Breast epithelium (tissue), 4 donors: Measurements from ENCODE around the gene VLDLR. TPM values are rescaled to one million over a fixed set of nuclear protein-coding genes. Genes with fewer than 3 reads are reported as not detected.

Experiments used
- DNase-seq, 2 donors: peaks; one replicate each; pipeline ENCODE4 v3.0.0-alpha.2; 2019; ENCODE audit warnings: low spot score in 2 of 2
- H3K27ac ChIP-seq, 2 donors: fragments of 200-600 bp; sonication (generic) in 1 of 2; one replicate each; pipeline ENCODE4 v1.5.1; 2016 to 2019; ENCODE audit warnings: mild to moderate bottlenecking in 1 of 2
- H3K27me3 ChIP-seq, 2 donors: fragments of 200-600 bp; sonication (generic) in 1 of 2; one replicate each; pipeline versions ENCODE4 v1.5.1 to v1.6.0; 2017 to 2019; ENCODE audit warnings: control low read depth in 1 of 2, mild to moderate bottlenecking in 1 of 2
- H3K36me3 ChIP-seq: fragments of 200-600 bp; one replicate; pipeline ENCODE4 v1.5.1; 2019
- H3K4me1 ChIP-seq, 2 donors: fragments of 200-600 bp; sonication (generic); one replicate each; pipeline ENCODE4 v1.5.1; 2016 to 2019; ENCODE audit warnings: control low read depth in 1 of 2
- H3K4me3 ChIP-seq, 3 donors: fragments of 200-600 bp; sonication (generic); 1 replicate in 2 of 3; 2 replicates in 1 of 3; pipeline ENCODE4 v1.5.1; 2016 to 2019; ENCODE audit warnings: mild to moderate bottlenecking in 3 of 3, moderate library complexity in 2 of 3
- H3K9me3 ChIP-seq, 2 donors: fragments of 200-600 bp; sonication (generic) in 1 of 2; one replicate each; pipeline ENCODE4 v1.5.1; 2016 to 2019; ENCODE audit warnings: control low read depth in 1 of 2
- CTCF ChIP-seq, 3 donors: fragments of 450-650 bp; IDR thresholded peaks; one replicate each; pipeline ENCODE4 v1.5.1; 2016 to 2017; ENCODE audit warnings: antibody characterized with exemption in 3 of 3, mild to moderate bottlenecking in 3 of 3, moderate library complexity in 3 of 3
- POLR2A ChIP-seq: fragments of 450-650 bp; IDR thresholded peaks from one replicate; pipeline ENCODE4 v1.6.1; 2016; ENCODE audit warnings: antibody characterized with exemption, mild to moderate bottlenecking, moderate library complexity
- POLR2AphosphoS5 ChIP-seq, 3 donors: sonication (generic); formaldehyde crosslinking; IDR thresholded peaks; one replicate each; pipeline ENCODE4 v1.6.1; 2017; ENCODE audit warnings: antibody characterized with exemption in 3 of 3
- intact Hi-C: fragments of 100-400 bp; cut with DNase I; formaldehyde crosslinking; loops from one replicate; pipeline ENCODE4 v1.15.1; 2023; ENCODE audit warnings: low total_unique reads
- total RNA-seq, 3 donors: library from RNA; depleted of rRNA; stranded (reverse); fragments of >200 nt; gene quantifications; one replicate each; pipeline ENCODE4 v1.1.0, GENCODE V29; 2016

VLDLR gene
- total RNA-seq = 10 to 100 TPM in 1 of 3 donors, 1 to 10 TPM in 2; 6.7 to 11.7 (median 7.5) TPM

GRCh38 chr9:2621722-2622460 is at the start of gene VLDLR:
Gene VLDLR, plus strand, starts transcription at chr9:2621787. Its CDS starts 403 bp downstream, at chr9:2622190.
- TF ChIP-seq POLR2A (no peak), POLR2AphosphoS5 (IDR thresholded peaks at IDR 0.05) (no peak), CTCF (IDR thresholded peaks at IDR 0.05) (no peak)
- peak; percentile 19 to 52 for DNase-seq
- Histone ChIP-seq H3K9me3 (no peaks in the 10 kb centered on the region), H3K4me1 (no peaks in the 10 kb centered on the region), H3K4me3 (peak within 1 kb of the TSS; percentile 57 to 80 (median 72)), H3K36me3 (no peaks in the 10 kb centered on the region), H3K27me3 (no peaks in the 10 kb centered on the region), H3K27ac (peak within 1 kb of the TSS; percentile 43 to 63)
- intact Hi-C loops = no loop called here

GRCh38 chr9:2574203-2574602 is 47.4 kb upstream of the VLDLR start:
- DNase-seq = no peak
- no peaks in the 10 kb centered on the region for H3K4me1 ChIP-seq
- no peak for TF ChIP-seq POLR2AphosphoS5 (IDR thresholded peaks at IDR 0.05)
- TF ChIP-seq CTCF (IDR thresholded peaks at IDR 0.05) = no peak
- TF ChIP-seq POLR2A = no peak
- no peaks in the 10 kb centered on the region for H3K36me3 ChIP-seq
- no peaks in the 10 kb centered on the region for H3K9me3 ChIP-seq
- H3K4me3 ChIP-seq = no peak overlapping the region
- no peaks in the 10 kb centered on the region for H3K27me3 ChIP-seq
- no peak overlapping the region for H3K27ac ChIP-seq
- intact Hi-C loops = no loop called here

GRCh38 chr9:2576631-2577030 is 45.0 kb upstream of the VLDLR start:
- TF ChIP-seq POLR2A (no peak), CTCF (IDR thresholded peaks at IDR 0.05) (no peak), POLR2AphosphoS5 (IDR thresholded peaks at IDR 0.05) (no peak)
- H3K4me1 ChIP-seq = no peaks in the 10 kb centered on the region
- H3K9me3 ChIP-seq = no peaks in the 10 kb centered on the region
- DNase-seq = no peak
- no peak overlapping the region for H3K27ac ChIP-seq
- H3K36me3 ChIP-seq = no peaks in the 10 kb centered on the region
- no peaks in the 10 kb centered on the region for H3K27me3 ChIP-seq
- intact Hi-C loops = no loop called here
- no peak overlapping the region for H3K4me3 ChIP-seq

GRCh38 chr9:2583308-2584013 is 38.1 kb upstream of the VLDLR start:
- Histone ChIP-seq H3K36me3 (no peaks in the 10 kb centered on the region), H3K4me1 (no peaks in the 10 kb centered on the region), H3K27me3 (no peaks in the 10 kb centered on the region), H3K4me3 (no peak overlapping the region), H3K27ac (no peak overlapping the region), H3K9me3 (no peaks in the 10 kb centered on the region)
- no peak for DNase-seq
- intact Hi-C loops = no loop called here
- no peak for TF ChIP-seq POLR2AphosphoS5 (IDR thresholded peaks at IDR 0.05)
- no peak for TF ChIP-seq POLR2A
- TF ChIP-seq CTCF (IDR thresholded peaks at IDR 0.05) = no peak

GRCh38 chr9:2591967-2592366 is 29.6 kb upstream of the VLDLR start:
- TF ChIP-seq CTCF (IDR thresholded peaks at IDR 0.05) = no peak
- TF ChIP-seq POLR2AphosphoS5 (IDR thresholded peaks at IDR 0.05) = no peak
- TF ChIP-seq POLR2A = no peak
- H3K9me3 ChIP-seq = peaks cover 10 to 27% of the 10 kb centered on the region in 2 donors
- no peaks in the 10 kb centered on the region for H3K4me1 ChIP-seq
- H3K36me3 ChIP-seq = no peaks in the 10 kb centered on the region
- no peak overlapping the region for H3K4me3 ChIP-seq
- intact Hi-C loops = no loop called here
- H3K27ac ChIP-seq = no peak overlapping the region
- H3K27me3 ChIP-seq = no peaks in the 10 kb centered on the region
- no peak for DNase-seq
